Left cardiac atrium (tissue), 4 donors: ENCODE results near the gene SUPT16H. TPM values are rescaled to one million over a fixed set of nuclear protein-coding genes. Genes with fewer than 3 reads are reported as not detected.
A peak's percentile ranks its signal among the peaks of the same experiment; 100 is the strongest.

ENCODE experiments used
- ATAC-seq, 2 donors: fragments of 200-7000 bp; cut with Tn5 transposase; one replicate each; pipeline ENCODE4 v1.9.1; 2020; ENCODE audit warnings: mild to moderate bottlenecking in 2 of 2, moderate library complexity in 2 of 2
- DNase-seq: peaks from one replicate; pipeline ENCODE4 v3.0.0-alpha.2; 2020
- intact Hi-C, 2 donors: fragments of 100-400 bp; cut with DNase I; formaldehyde crosslinking; loops; one replicate each; pipeline versions ENCODE4 v1.14.1 to v1.15.1; 2022 to 2023
- long read RNA-seq: library from polyadenylated mRNA; unstranded; transcript quantifications from one replicate; pipeline ENCODE4 v2.0.0, GENCODE V29; 2021
- total RNA-seq, 2 donors: library from RNA; stranded (reverse); fragmentation: NEBNext Ultra II Directional; extraction: Animal tissue kit (Norgen Biotek cat#: 25700); gene quantifications; one replicate each; pipeline ENCODE4 v1.2.1, GENCODE V29; 2021
- donor health status: DM: no; HTN: yes; CAD: no.
- donor health status: DM: no; HTN: yes; CAD: no; lungs with severe emphysema.
- donor health status: DM: yes; HTN: yes; CAD: no.
- donor health status: Dilated cardiomyopathy.

SUPT16H gene
- total RNA-seq: 10 to 100 TPM; 31.2 to 39.7 TPM
- long read RNA-seq, full-length matches to known transcripts: 38 of 70 reads
- long read RNA-seq, partial matches to known transcripts: 27 of 70 reads
- long read RNA-seq, other reads (novel, unspliced or antisense): 5 of 70 reads

- ATAC-seq (peak; percentile 98), DNase-seq (peak; percentile 98)
- intact Hi-C loops: loop anchor here in 1 of 2 donors (2.0 kb wide), 1 partner anchor 93 kb away; the partner anchor contains the start of genes RAB2B and TOX4
Measured at GRCh38 chr14:21383848-21384493, at the start of gene SUPT16H. Gene SUPT16H (minus strand): TSS chr14:21384019. CDS start chr14:21383927, 92 bp downstream.

GRCh38 chr14:21431126-21431525, 47.3 kb upstream of the SUPT16H start:
- DNase-seq (no peak), ATAC-seq (no peak)
- intact Hi-C loops: no loop called here

- intact Hi-C loops: no loop called here
- ATAC-seq (peak; percentile 47 to 57), DNase-seq (no peak)
Measured at GRCh38 chr14:21428930-21429329, 45.1 kb upstream of the SUPT16H start.

- DNase-seq (no peak), ATAC-seq (no peak)
- intact Hi-C loops: no loop called here
Measured at GRCh38 chr14:21426692-21427091, 42.9 kb upstream of the SUPT16H start.

- intact Hi-C loops: loop anchor here in 1 of 2 donors (10.0 kb wide), 1 partner anchor 55 kb away; no protein-coding TSS in a partner anchor
- DNase-seq (no peak), ATAC-seq (no peak)
Measured at GRCh38 chr14:21419528-21419927, 35.7 kb upstream of the SUPT16H start.

- intact Hi-C loops: loop anchor here in 1 of 2 donors (10.0 kb wide), 1 partner anchor 51 kb away; no protein-coding TSS in a partner anchor
- no peak for DNase-seq
- no peak for ATAC-seq
Measured at GRCh38 chr14:21415329-21415728, 31.5 kb upstream of the SUPT16H start.

GRCh38 chr14:21414137-21414631, 30.4 kb upstream of the SUPT16H start:
- DNase-seq (no peak), ATAC-seq (no peak)
- intact Hi-C loops: loop anchor here in 1 of 2 donors (10.0 kb wide), 1 partner anchor 49 kb away; no protein-coding TSS in a partner anchor

GRCh38 chr14:21408147-21408546, 24.3 kb upstream of the SUPT16H start:
- DNase-seq (no peak), ATAC-seq (no peak)
- intact Hi-C loops: no loop called here

GRCh38 chr14:21406213-21406612, 22.4 kb upstream of the SUPT16H start:
- intact Hi-C loops: no loop called here
- ATAC-seq: no peak
- DNase-seq: no peak

GRCh38 chr14:21405097-21405496, 21.3 kb upstream of the SUPT16H start:
- ATAC-seq: no peak
- intact Hi-C loops: no loop called here
- no peak for DNase-seq

- intact Hi-C loops: no loop called here
- ATAC-seq (no peak), DNase-seq (no peak)
Measured at GRCh38 chr14:21399311-21399870, 15.6 kb upstream of the SUPT16H start.

GRCh38 chr14:21398901-21399300, 15.1 kb upstream of the SUPT16H start:
- no peak for ATAC-seq
- DNase-seq: no peak
- intact Hi-C loops: no loop called here

GRCh38 chr14:21395450-21395849, 11.6 kb upstream of the SUPT16H start:
- intact Hi-C loops: no loop called here
- no peak for DNase-seq
- ATAC-seq: no peak

GRCh38 chr14:21385188-21385904, 1.5 kb upstream of the SUPT16H start:
- DNase-seq: no peak
- intact Hi-C loops: loop anchor here in 1 of 2 donors (2.0 kb wide), 1 partner anchor 91 kb away; the partner anchor contains the start of genes RAB2B and TOX4
- ATAC-seq: no peak

- intact Hi-C loops: loop anchor here in 1 of 2 donors (2.0 kb wide), 1 partner anchor 92 kb away; the partner anchor contains the start of genes RAB2B and TOX4
- ATAC-seq (no peak), DNase-seq (no peak)
Measured at GRCh38 chr14:21384494-21384851, 654 bp upstream of the SUPT16H start.

- DNase-seq: peak; percentile 48
- intact Hi-C loops: no loop called here
Measured at GRCh38 chr14:21382886-21383847, 652 bp downstream of the SUPT16H start.

GRCh38 chr14:21382095-21382494, 1.7 kb downstream of the SUPT16H start:
- intact Hi-C loops: no loop called here
- DNase-seq: no peak
- no peak for ATAC-seq

More at GRCh38 chr14:21382886-21383847, 652 bp downstream of the SUPT16H start:
- peak; percentile 32 to 63 for ATAC-seq

- intact Hi-C loops: loop anchor here in 1 of 2 donors (10.0 kb wide), 1 partner anchor 145 kb away; no protein-coding TSS in a partner anchor
- DNase-seq (no peak), ATAC-seq (no peak)
Measured at GRCh38 chr14:21379338-21379737, 4.5 kb downstream of the SUPT16H start.
